HUES48 (cell line): ENCODE results near the gene HSPA4.

Experiments
- H3K27ac ChIP-seq: one replicate; pipeline ENCODE4 v1.7.0; 2013; ENCODE audit warnings: low read depth, low read length, inconsistent platforms
- H3K27me3 ChIP-seq: 2 replicates; pipeline ENCODE4 v1.6.1; 2013; ENCODE audit warnings: mild to moderate bottlenecking, low read length; ENCODE audit not compliant: control insufficient read depth, insufficient read depth
- H3K36me3 ChIP-seq: 2 replicates; pipeline ENCODE4 v1.6.1; 2013; ENCODE audit warnings: low read length; ENCODE audit not compliant: control insufficient read depth, insufficient read depth
- H3K4me1 ChIP-seq: 2 replicates; pipeline ENCODE4 v1.6.1; 2013; ENCODE audit warnings: mild to moderate bottlenecking, low read length; ENCODE audit not compliant: control insufficient read depth, insufficient read depth
- H3K4me3 ChIP-seq: 2 replicates; pipeline ENCODE4 v1.5.1; 2013; ENCODE audit warnings: mild to moderate bottlenecking, low read depth, low read length
- H3K9ac ChIP-seq: 2 replicates; pipeline ENCODE4 v1.6.1; 2013; ENCODE audit warnings: mild to moderate bottlenecking, low read depth, low read length, moderate library complexity
- H3K9me3 ChIP-seq: 2 replicates; pipeline ENCODE4 v1.6.1; 2013; ENCODE audit warnings: low read length; ENCODE audit not compliant: control insufficient read depth, insufficient read depth

Gene HSPA4

GRCh38 chr5:133116601-133117000 lies 64.8 kb downstream of the HSPA4 start:
- Histone ChIP-seq H3K9ac (no peak overlapping the region), H3K27me3 (no peaks in the 10 kb centered on the region), H3K4me3 (no peak overlapping the region), H3K9me3 (no peaks in the 10 kb centered on the region), H3K36me3 (no peaks in the 10 kb centered on the region), H3K4me1 (no peaks in the 10 kb centered on the region; the same call in 1 of the 2 replicates), H3K27ac (no peak overlapping the region)

GRCh38 chr5:133117166-133117911 lies 65.5 kb downstream of the HSPA4 start:
- Histone ChIP-seq H3K36me3 (no peaks in the 10 kb centered on the region), H3K9me3 (no peaks in the 10 kb centered on the region), H3K4me3 (no peak overlapping the region), H3K27me3 (no peaks in the 10 kb centered on the region), H3K4me1 (no peaks in the 10 kb centered on the region; the same call in 1 of the 2 replicates), H3K9ac (no peak overlapping the region), H3K27ac (no peak overlapping the region)

- Histone ChIP-seq H3K27ac (no peak overlapping the region), H3K27me3 (no peaks in the 10 kb centered on the region), H3K9ac (no peak overlapping the region), H3K36me3 (no peaks in the 10 kb centered on the region), H3K4me1 (no peaks in the 10 kb centered on the region; the same call in 1 of the 2 replicates), H3K9me3 (no peaks in the 10 kb centered on the region), H3K4me3 (no peak overlapping the region)
Observed at GRCh38 chr5:133117912-133118445, 66.2 kb downstream of the HSPA4 start.

GRCh38 chr5:133118741-133119140 lies 66.9 kb downstream of the HSPA4 start:
- Histone ChIP-seq H3K27me3 (no peaks in the 10 kb centered on the region), H3K4me3 (no peak overlapping the region), H3K4me1 (no peaks in the 10 kb centered on the region; the same call in 1 of the 2 replicates), H3K9me3 (no peaks in the 10 kb centered on the region), H3K9ac (no peak overlapping the region), H3K36me3 (no peaks in the 10 kb centered on the region), H3K27ac (no peak overlapping the region)

GRCh38 chr5:133119233-133119711 lies 67.5 kb downstream of the HSPA4 start:
- H3K9ac ChIP-seq, result no peak overlapping the region
- no peaks in the 10 kb centered on the region for H3K27me3 ChIP-seq
- H3K36me3 ChIP-seq, result no peaks in the 10 kb centered on the region
- no peak overlapping the region for H3K27ac ChIP-seq
- no peaks in the 10 kb centered on the region; the same call in 1 of the 2 replicates for H3K4me1 ChIP-seq
- no peaks in the 10 kb centered on the region for H3K9me3 ChIP-seq
- no peak overlapping the region for H3K4me3 ChIP-seq

- Histone ChIP-seq H3K27ac (no peak overlapping the region), H3K36me3 (no peaks in the 10 kb centered on the region), H3K27me3 (no peaks in the 10 kb centered on the region), H3K9ac (no peak overlapping the region), H3K9me3 (no peaks in the 10 kb centered on the region), H3K4me1 (no peaks in the 10 kb centered on the region; the same call in 1 of the 2 replicates), H3K4me3 (no peak overlapping the region)
Observed at GRCh38 chr5:133120156-133120750, 68.4 kb downstream of the HSPA4 start.

GRCh38 chr5:133121080-133121479 lies 69.3 kb downstream of the HSPA4 start:
- Histone ChIP-seq H3K36me3 (no peaks in the 10 kb centered on the region), H3K9ac (no peak overlapping the region), H3K4me1 (no peaks in the 10 kb centered on the region; the same call in 1 of the 2 replicates), H3K27me3 (no peaks in the 10 kb centered on the region), H3K4me3 (no peak overlapping the region), H3K9me3 (no peaks in the 10 kb centered on the region), H3K27ac (no peak overlapping the region)

- no peak overlapping the region for H3K27ac ChIP-seq
- H3K9me3 ChIP-seq, result no peaks in the 10 kb centered on the region
- no peaks in the 10 kb centered on the region for H3K36me3 ChIP-seq
- H3K4me3 ChIP-seq, result no peak overlapping the region
- no peaks in the 10 kb centered on the region for H3K27me3 ChIP-seq
- no peaks in the 10 kb centered on the region; the same call in 1 of the 2 replicates for H3K4me1 ChIP-seq
- H3K9ac ChIP-seq, result no peak overlapping the region
Observed at GRCh38 chr5:133121611-133122150, 69.9 kb downstream of the HSPA4 start.

GRCh38 chr5:133122711-133123110 lies 70.9 kb downstream of the HSPA4 start:
- Histone ChIP-seq H3K4me3 (no peak overlapping the region), H3K36me3 (no peaks in the 10 kb centered on the region), H3K4me1 (no peaks in the 10 kb centered on the region), H3K9ac (no peak overlapping the region), H3K27me3 (no peaks in the 10 kb centered on the region), H3K9me3 (no peaks in the 10 kb centered on the region), H3K27ac (no peak overlapping the region)

- H3K36me3 ChIP-seq, result no peaks in the 10 kb centered on the region
- no peak overlapping the region for H3K9ac ChIP-seq
- H3K9me3 ChIP-seq, result no peaks in the 10 kb centered on the region
- no peak overlapping the region for H3K27ac ChIP-seq
- no peaks in the 10 kb centered on the region for H3K4me1 ChIP-seq
- H3K27me3 ChIP-seq, result no peaks in the 10 kb centered on the region
- no peak overlapping the region for H3K4me3 ChIP-seq
Observed at GRCh38 chr5:133123297-133123696, 71.5 kb downstream of the HSPA4 start.

- Histone ChIP-seq H3K4me3 (no peak overlapping the region), H3K36me3 (no peaks in the 10 kb centered on the region), H3K4me1 (no peaks in the 10 kb centered on the region), H3K9ac (no peak overlapping the region), H3K27ac (no peak overlapping the region), H3K9me3 (no peaks in the 10 kb centered on the region), H3K27me3 (no peaks in the 10 kb centered on the region)
Observed at GRCh38 chr5:133124891-133125290, 73.1 kb downstream of the HSPA4 start.
